ENCODE measurements around the gene TSGA10.
"Not testable (repeated sequence)": the region's sequence is repeated elsewhere in the genome, so short reads cannot be mapped to it uniquely, and the experiment has no call there.

Gene TSGA10

DNA sequence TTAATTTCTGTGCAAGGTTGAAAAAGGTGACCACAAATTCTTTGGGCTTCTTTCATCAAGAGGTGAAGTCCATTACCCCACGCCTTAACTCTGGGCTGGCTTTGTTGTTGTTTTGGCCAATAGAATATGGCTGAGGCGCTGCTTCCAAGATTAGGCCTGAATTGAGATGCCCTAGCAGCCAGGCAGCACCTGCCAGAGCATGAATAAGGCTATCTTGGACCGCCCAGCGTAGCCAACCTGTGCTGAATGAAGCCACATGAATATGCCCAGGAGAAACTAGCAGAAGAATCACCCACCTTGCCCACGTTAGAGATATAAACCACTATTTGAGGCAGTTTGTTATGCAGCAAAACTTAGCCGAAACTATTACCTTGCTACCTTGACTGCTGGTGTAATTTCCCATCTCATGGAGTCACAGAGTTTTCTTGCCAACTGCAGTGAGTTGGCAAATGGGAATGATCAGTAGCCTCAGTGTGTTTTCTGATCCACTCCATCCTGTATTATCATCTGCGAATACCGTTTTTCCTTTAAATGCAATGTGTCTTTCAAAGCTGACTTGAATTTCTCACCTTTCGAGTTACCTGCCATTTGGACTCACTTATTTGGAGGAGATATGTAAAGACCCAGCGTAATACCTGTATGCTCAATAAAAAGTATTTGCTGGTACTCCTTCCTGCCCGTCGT is 679 bp downstream of the TSGA10 start:
- no peak for DNase-seq

GRCh38 chr2:99152199-99152895 is 2.4 kb downstream of the TSGA10 start:
- no peak for DNase-seq

- DNase-seq: no peak
Measured at GRCh38 chr2:99150706-99151105, 4.0 kb downstream of the TSGA10 start.

GRCh38 chr2:99141110-99142108 is 13.3 kb downstream of the TSGA10 start, which contains the start of gene C2orf15:
Gene C2orf15, plus strand, starts transcription at chr2:99141707. Its CDS starts 8,852 bp downstream, at chr2:99150559.
- peak; percentile 98 for DNase-seq

GRCh38 chr2:99140860-99141109 is 14.0 kb downstream of the TSGA10 start:
- no peak for DNase-seq

DNA sequence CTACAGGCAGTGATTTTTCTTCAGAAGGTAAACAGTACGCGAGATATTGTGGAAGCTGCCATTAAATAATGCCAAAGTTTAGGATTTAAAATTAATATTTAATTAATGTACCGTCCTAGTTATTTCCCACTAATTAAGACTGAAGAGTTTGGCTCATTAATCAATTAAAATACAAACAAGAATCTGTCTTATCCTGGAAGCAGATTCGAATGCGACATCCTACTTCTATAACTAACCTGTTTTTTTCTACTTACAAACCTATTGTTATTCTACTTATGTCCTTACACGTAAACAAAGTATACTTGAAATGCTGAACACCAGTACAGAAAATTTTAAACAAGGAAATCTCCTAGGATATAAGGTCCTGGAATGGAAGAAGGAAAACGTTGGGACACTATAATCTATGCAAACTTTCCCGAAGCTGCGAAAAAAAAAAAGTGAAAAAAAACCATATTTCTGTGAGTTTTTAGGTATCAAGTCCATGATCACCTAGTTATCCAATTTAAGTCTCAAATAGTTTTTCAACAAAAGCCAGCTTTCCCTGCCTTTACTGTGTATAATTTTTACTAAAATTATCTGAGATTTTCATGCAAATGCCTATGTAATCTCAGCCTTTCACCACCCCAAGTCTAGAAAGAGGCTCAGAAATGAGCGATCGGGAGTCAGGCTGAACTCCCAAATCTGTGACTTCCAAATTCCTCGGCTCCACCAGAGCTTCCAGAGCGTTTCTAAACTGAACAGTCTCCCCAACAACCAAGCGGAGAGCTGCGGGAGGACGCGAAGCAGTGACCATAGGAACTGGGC is 14.5 kb downstream of the TSGA10 start:
- DNase-seq: no peak

GRCh38 chr2:99139003-99139402 is 15.7 kb downstream of the TSGA10 start:
- no peak for DNase-seq

DNA sequence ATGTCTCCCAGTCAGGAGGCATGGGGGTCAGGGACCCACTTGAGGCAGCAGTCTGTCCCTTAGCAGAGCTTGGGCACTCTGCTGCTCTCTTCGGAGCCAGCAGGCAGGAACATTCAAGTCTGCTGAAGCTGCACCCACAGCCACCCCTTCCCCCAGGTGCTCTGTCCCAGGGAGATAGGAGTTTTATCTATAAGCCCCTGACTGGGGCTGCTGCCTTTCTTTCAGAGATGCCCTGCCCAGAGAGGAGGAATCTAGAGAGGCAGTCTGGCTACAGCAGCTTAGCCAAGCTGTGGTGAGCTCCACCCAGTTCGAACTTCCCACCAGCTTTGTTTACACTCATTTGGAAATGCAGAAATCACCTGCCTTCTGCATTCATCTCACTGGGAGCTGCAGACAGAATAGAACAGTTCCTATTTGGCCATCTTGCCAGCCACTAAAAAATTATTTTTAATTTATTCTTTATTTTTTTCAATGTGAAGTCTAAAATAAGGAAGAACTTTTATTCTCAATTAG is 19.6 kb downstream of the TSGA10 start:
- not testable (repeated sequence) for DNase-seq

- DNase-seq: no peak
Measured at GRCh38 chr2:99127981-99128380, 26.8 kb downstream of the TSGA10 start.

GRCh38 chr2:99112617-99113016 is 42.1 kb downstream of the TSGA10 start:
- DNase-seq: no peak

DNA sequence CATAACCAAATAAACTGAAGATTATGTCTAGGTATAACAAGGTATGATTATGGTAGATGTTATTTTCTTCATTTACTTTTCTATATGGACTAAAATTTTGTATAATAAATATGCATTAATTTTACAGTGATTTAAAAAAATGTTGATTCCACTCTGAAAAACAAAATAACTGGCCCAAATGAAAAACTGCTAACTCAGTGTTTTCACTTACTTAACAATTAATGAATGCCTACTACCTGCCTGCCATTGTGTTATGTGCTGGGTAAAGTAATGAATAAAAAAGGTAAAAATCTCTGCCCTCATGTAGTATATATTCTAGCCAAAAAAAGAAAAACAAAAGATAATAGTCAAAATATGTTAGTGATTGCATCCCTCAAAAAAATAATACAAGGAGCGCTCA is 42.8 kb downstream of the TSGA10 start:
- no peak for DNase-seq

DNA sequence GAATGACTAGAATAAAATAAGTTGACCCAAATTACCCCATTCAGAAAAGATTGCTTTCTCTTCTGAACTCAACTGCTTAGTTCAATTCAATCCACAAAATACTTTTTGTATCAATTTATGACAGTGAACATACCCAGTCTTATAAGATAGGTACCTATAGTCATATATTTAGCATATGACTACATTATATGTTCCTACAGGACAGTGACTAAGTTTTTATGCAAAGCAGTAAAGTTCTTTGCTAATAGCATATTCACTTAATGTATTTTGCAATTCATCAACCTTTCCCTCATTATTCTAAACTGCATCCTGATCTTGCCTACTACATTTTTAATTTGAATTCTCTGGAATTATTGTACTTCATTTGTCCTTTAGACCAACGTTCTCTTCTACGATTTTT is 43.5 kb downstream of the TSGA10 start:
- no peak for DNase-seq

DNA sequence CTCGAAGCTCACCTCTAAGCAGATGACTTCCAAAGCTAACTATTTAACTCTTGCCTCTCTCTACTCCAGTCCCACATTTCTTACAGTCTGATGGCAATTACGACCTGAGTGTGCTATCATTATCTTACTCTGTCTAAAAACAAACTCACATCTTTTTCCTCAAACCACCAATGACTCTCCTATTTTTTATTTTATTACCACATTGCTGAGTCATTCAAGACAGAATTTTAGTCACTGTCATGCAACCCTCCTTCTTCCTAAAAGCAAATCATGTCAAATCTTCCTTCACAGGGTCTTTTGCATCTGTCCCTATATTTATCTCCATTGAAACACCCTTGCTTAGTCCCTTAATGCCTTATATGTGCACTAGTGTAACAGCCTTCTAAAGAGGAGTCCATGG is 47.8 kb downstream of the TSGA10 start:
- DNase-seq: no peak

- DNase-seq: no peak
Measured at GRCh38 chr2:99104006-99104405, 50.7 kb downstream of the TSGA10 start.

DNA sequence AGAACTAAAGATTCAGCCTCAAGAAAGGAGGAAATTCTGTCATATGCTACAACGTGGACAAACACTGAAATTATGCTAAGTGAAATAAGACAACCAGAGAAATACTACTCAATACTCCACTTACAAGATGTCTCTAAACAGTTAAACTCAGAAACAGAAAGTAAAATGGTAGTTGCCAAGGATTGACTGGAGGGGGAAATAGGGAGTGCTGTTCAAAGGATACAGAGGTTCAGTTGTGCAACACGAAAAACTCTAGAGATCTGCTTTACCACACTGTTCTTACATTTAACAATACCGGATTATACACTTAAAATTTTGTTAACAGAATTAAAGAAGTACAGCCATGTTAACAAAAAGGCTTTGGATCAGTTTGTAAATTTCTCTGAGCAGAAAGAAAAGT is 53.0 kb downstream of the TSGA10 start:
- no peak for DNase-seq

DNA sequence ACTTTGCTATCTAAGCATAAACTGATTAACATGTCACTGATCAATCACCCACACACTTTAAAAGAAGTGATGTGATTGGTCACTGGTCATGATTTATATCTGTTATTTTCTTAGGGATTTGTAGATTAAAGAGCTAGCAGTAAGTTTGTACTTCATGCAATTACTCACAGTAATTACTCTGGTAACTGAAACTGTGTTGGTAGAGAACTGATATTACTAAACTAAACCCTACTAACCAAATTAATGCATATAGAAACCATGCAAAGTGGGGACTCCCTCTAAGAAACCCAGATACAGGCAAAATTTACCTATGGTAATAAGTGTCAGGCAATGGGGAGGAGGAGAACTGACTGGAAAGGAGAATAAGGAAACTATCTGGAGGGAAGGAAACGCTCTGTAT is 58.0 kb downstream of the TSGA10 start:
- DNase-seq: no peak

- no peak for DNase-seq
Measured at GRCh38 chr2:99088017-99088416, 66.7 kb downstream of the TSGA10 start.

- no peak for DNase-seq
Measured at GRCh38 chr2:99086385-99086784, 68.4 kb downstream of the TSGA10 start.

GRCh38 chr2:99085421-99085820 is 69.3 kb downstream of the TSGA10 start:
- DNase-seq: no peak

DNA sequence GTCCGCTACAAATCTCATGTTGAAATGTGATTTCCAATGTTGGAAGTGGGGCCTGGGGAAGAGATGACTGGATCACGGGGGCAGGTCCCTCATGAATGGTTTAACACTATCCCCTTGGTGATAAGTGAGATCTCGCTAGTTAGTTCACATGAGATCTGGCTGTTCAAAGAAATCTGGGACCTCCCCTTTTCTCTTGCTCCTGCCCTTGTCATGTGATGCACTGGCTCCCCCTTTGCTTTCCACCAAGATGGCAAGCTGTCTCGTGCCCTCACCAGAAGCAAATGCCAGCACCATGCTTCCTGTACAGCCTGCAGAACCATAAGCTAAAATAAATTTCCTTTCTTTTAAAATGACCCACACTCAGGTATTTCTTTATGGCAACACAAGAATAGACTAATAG is 70.5 kb downstream of the TSGA10 start:
- no peak for DNase-seq

GRCh38 chr2:99081891-99082290 is 72.9 kb downstream of the TSGA10 start:
- no peak for DNase-seq

- no peak for DNase-seq
Measured at GRCh38 chr2:99079226-99079625, 75.5 kb downstream of the TSGA10 start.

DNA sequence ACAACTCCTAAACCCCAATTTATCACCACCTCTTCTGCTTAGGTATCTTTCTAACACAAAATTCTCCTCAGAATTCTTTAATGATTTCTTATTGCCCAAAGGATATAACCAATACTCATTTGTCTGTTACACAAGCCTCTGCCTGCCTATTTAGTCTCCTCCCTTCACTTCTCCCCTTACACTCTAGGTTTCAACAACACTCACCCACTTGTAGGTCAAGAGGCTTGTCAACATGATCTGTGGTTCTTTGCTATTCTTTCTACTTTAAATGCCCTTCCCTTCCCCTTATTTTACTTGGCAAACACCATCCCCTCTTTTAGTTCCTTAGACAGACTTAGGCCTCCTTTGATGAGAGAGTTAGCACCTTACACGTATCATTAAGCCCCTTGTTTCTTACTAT is 82.2 kb downstream of the TSGA10 start:
- DNase-seq: no peak
